PC-9 (cell line): ENCODE data around the gene LINGO1. TPM values are rescaled to one million over a fixed set of nuclear protein-coding genes. Genes with fewer than 3 reads are reported as not detected.

Experiments used
- BruUV-seq: library from RNA; stranded (reverse); fragments of 400-500 nt; replicated peaks from 2 replicates; lab custom pipeline; 2021; lab: Mats Ljungman, UMichigan
- CTCF ChIA-PET: fragments of 300-600 bp; sonication (Branson Sonifier 250); formaldehyde crosslinking; loops from one replicate; lab custom pipeline; 2022; ENCODE audit warnings: antibody characterized with exemption; lab: Charles Lee
- POLR2A ChIA-PET: fragments of 300-600 bp; sonication (Branson Sonifier 250); formaldehyde crosslinking; loops from one replicate; lab custom pipeline; 2022; ENCODE audit warnings: antibody characterized with exemption; ENCODE audit not compliant: unreplicated experiment; lab: Charles Lee
- DNase-seq, 2 experiments: peaks; one replicate each; pipeline versions ENCODE4 v3.0.0 to v3.0.0-alpha.2; 2015 to 2022; ENCODE audit warnings: mixed read lengths in 1 of 2
- H2AFZ ChIP-seq: fragments of 200-600 bp; sonication (generic); 2 replicates; pipeline ENCODE4 v1.8.1; 2017; ENCODE audit warnings: antibody characterized with exemption
- H3F3A ChIP-seq: fragments of 200-600 bp; sonication (generic); 2 replicates; pipeline ENCODE4 v1.8.1; 2017; ENCODE audit warnings: antibody characterized with exemption, mild to moderate bottlenecking, low read depth; ENCODE audit not compliant: insufficient read depth
- H3K27ac ChIP-seq: fragments of 200-600 bp; sonication (generic); 2 replicates; pipeline ENCODE4 v1.6.1; 2016; ENCODE audit warnings: mixed run types
- H3K27me3 ChIP-seq: fragments of 200-600 bp; sonication (generic); 2 replicates; pipeline ENCODE4 v1.6.1; 2016; ENCODE audit warnings: low read depth, mixed run types; ENCODE audit not compliant: insufficient read depth
- H3K36me3 ChIP-seq: fragments of 200-600 bp; sonication (generic); 2 replicates; pipeline ENCODE4 v1.6.1; 2016; ENCODE audit warnings: low read depth, mixed run types
- H3K4me1 ChIP-seq: fragments of 200-600 bp; sonication (generic); replicated peaks from 2 replicates; pipeline ENCODE4 v1.6.1; 2016; ENCODE audit warnings: mixed run types; ENCODE audit not compliant: insufficient read depth
- H3K4me2 ChIP-seq: fragments of 200-600 bp; sonication (generic); 2 replicates; pipeline ENCODE4 v1.6.1; 2017; ENCODE audit warnings: mixed run types
- H3K4me3 ChIP-seq: fragments of 200-600 bp; sonication (generic); 2 replicates; pipeline ENCODE4 v1.6.1; 2016; ENCODE audit warnings: mixed run types
- H3K79me2 ChIP-seq: fragments of 200-600 bp; sonication (generic); 2 replicates; pipeline ENCODE4 v1.6.1; 2017; ENCODE audit warnings: low read depth, mixed run types
- H3K9me2 ChIP-seq: fragments of 200-600 bp; sonication (generic); 2 replicates; pipeline ENCODE4 v1.8.1; 2017; ENCODE audit warnings: mild to moderate bottlenecking; ENCODE audit not compliant: insufficient read depth
- H3K9me3 ChIP-seq: fragments of 200-600 bp; sonication (generic); 2 replicates; pipeline ENCODE4 v1.8.1; 2016; ENCODE audit warnings: low read depth; ENCODE audit not compliant: insufficient read depth
- H4K20me1 ChIP-seq: fragments of 200-600 bp; sonication (generic); 2 replicates; pipeline ENCODE4 v1.8.1; 2017; ENCODE audit not compliant: insufficient read depth
- CTCF ChIP-seq: fragments of 200-600 bp; sonication (generic); conservative IDR thresholded peaks from 2 replicates; pipeline ENCODE4 v1.6.1; 2017; ENCODE audit warnings: mixed run types, antibody characterized with exemption, mild to moderate bottlenecking, moderate library complexity
- EZH2 ChIP-seq: fragments of 200-600 bp; sonication (generic); IDR thresholded peaks from 2 replicates; pipeline ENCODE4 v1.8.0; 2017; ENCODE audit warnings: antibody characterized with exemption, low read depth
- intact Hi-C: fragments of 100-400 bp; cut with micrococcal nuclease; formaldehyde crosslinking; loops from one replicate; pipeline ENCODE4 v1.10.0; 2022; ENCODE audit not compliant: unreplicated experiment
- total RNA-seq: library from RNA; stranded (reverse); gene quantifications from 2 replicates; pipeline ENCODE4 v1.2.3, GENCODE V29; 2021

LINGO1 gene
- total RNA-seq, 1 experiment from 2014 or later: not detected

DNA sequence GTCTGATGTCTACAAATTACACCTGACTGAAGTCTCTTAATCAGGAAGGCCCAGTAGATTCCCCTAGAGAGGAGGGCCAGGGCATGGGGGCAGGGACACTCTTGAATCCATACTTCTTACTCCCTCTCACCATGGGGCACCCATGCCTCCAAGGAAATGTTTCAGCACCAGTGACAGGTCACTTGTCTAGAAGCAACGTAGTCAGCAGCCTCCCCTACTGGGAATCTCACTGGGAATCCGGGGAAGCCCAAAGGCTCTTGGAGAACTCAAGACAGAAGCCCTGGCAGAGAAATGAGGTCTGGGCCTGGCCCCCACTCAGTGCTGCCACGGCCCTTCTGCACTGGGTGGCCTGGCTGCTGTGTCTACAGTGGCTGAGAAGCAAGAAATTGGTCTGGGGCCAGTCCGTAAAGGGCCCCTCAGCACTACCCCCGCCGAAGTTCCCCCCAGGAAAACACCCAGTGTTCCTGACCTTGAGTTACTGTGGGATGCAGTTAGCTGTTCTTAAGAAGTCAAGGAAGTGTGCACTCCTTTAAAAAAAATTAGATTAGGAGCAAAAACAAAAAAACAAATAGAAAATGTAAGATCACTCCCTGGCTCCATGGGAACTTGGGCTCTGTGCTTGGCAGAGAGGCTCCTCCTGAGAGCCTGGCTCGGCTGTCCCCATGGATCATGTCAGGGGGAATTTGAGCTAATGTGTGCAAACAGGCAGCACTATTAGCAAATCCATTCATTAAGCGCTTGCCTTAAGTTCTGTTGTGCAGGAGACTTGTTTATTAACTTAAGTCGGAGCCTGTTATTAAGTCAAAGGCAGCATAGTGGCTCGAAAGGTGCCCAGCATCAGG, 5.4 kb upstream of the LINGO1 start:
- Histone ChIP-seq H3F3A (no peaks in the 10 kb centered on the region), H3K4me3 (no peak overlapping the region), H3K4me2 (no peak overlapping the region), H3K27ac (no peak overlapping the region), H2AFZ (no peak overlapping the region), H3K4me1 (no peaks in the 10 kb centered on the region), H3K9me2 (no peaks in the 10 kb centered on the region), H3K27me3 (peaks cover 58% of the 10 kb centered on the region), H3K79me2 (no peaks in the 10 kb centered on the region), H3K36me3 (no peaks in the 10 kb centered on the region), H3K9me3 (no peaks in the 10 kb centered on the region), H4K20me1 (no peaks in the 10 kb centered on the region)
- ChIA-PET POLR2A (no interaction called here), CTCF (no interaction called here)
- TF ChIP-seq EZH2 (no peak), CTCF (no peak)
- no TSS peak for BruUV-seq
- DNase-seq: no peak
- intact Hi-C loops: no loop called here

- H3K27ac ChIP-seq: no peak overlapping the region
- no peaks in the 10 kb centered on the region for H4K20me1 ChIP-seq
- ChIA-PET POLR2A (no interaction called here), CTCF (interaction anchor here (0.7 kb wide), 1 partner anchor 92 kb away, joined by 3 read pairs; no protein-coding TSS in a partner anchor)
- no peaks in the 10 kb centered on the region for H3K9me3 ChIP-seq
- intact Hi-C loops: no loop called here
- no peaks in the 10 kb centered on the region for H3F3A ChIP-seq
- no peak overlapping the region for H3K4me2 ChIP-seq
- DNase-seq: no peak
- no peaks in the 10 kb centered on the region for H3K4me1 ChIP-seq
- no peaks in the 10 kb centered on the region for H3K36me3 ChIP-seq
- no TSS peak for BruUV-seq
- TF ChIP-seq CTCF: no peak
- TF ChIP-seq EZH2: no peak
- no peaks in the 10 kb centered on the region for H3K9me2 ChIP-seq
- H3K79me2 ChIP-seq: no peaks in the 10 kb centered on the region
- no peak overlapping the region for H3K4me3 ChIP-seq
- peaks cover 52% of the 10 kb centered on the region for H3K27me3 ChIP-seq
- no peak overlapping the region for H2AFZ ChIP-seq
Observed at GRCh38 chr15:77636209-77636608, 3.5 kb upstream of the LINGO1 start.

GRCh38 chr15:77634266-77634962, 1.7 kb upstream of the LINGO1 start:
- Histone ChIP-seq H2AFZ (no peak overlapping the region), H3K9me3 (no peaks in the 10 kb centered on the region), H3K27ac (no peak overlapping the region), H3K9me2 (no peaks in the 10 kb centered on the region), H4K20me1 (no peaks in the 10 kb centered on the region), H3F3A (no peaks in the 10 kb centered on the region), H3K4me3 (no peak overlapping the region), H3K27me3 (peaks cover 54% of the 10 kb centered on the region), H3K4me1 (no peaks in the 10 kb centered on the region), H3K36me3 (no peaks in the 10 kb centered on the region), H3K4me2 (no peak overlapping the region), H3K79me2 (no peaks in the 10 kb centered on the region)
- BruUV-seq: no TSS peak
- peak in 1 of 2 experiments; percentile 37 for DNase-seq
- intact Hi-C loops: loop anchor here (5.0 kb wide), 1 partner anchor 243 kb away; no protein-coding TSS in a partner anchor
- no peak; the same call in 1 of the 2 replicates for TF ChIP-seq CTCF
- TF ChIP-seq EZH2: no peak
- POLR2A ChIA-PET: no interaction called here
- CTCF ChIA-PET: interaction anchor here (0.6 to 1.5 kb wide), 4 partner anchors 125 to 1948 kb away, joined by 6 to 11 read pairs (median 8); no protein-coding TSS in a partner anchor
